ENCODE measurements around the gene CXCL1. TPM values are rescaled to one million over a fixed set of nuclear protein-coding genes. Genes with fewer than 3 reads are reported as not detected.

The CXCL1 gene
- polyA plus RNA-seq, 3 donors = 0.27 to 0.89 (median 0.55) TPM

GRCh38 chr4:73848183-73848777 is 20.9 kb upstream of the CXCL1 start:
- DNase-seq (ENCODE audit: extremely low read depth in 1 of 11, low read depth in 9 of 11, low spot score in 4 of 11) = no peak

GRCh38 chr4:73850261-73850970 is 18.8 kb upstream of the CXCL1 start:
- no peak for DNase-seq (ENCODE audit: extremely low read depth in 1 of 11, low read depth in 9 of 11, low spot score in 4 of 11)

- no peak for DNase-seq (ENCODE audit: extremely low read depth in 1 of 11, low read depth in 9 of 11, low spot score in 4 of 11)
Observed at GRCh38 chr4:73851293-73851692, 17.9 kb upstream of the CXCL1 start.

- no peak for DNase-seq (ENCODE audit: extremely low read depth in 1 of 11, low read depth in 9 of 11, low spot score in 4 of 11)
Observed at GRCh38 chr4:73852771-73853170, 16.4 kb upstream of the CXCL1 start.

GRCh38 chr4:73853246-73853704 is 15.9 kb upstream of the CXCL1 start, which contains the start of gene PF4V1:
Gene PF4V1, plus strand, starts transcription at chr4:73853296. Its CDS starts 67 bp downstream, at chr4:73853363.
- DNase-seq (ENCODE audit: extremely low read depth in 1 of 11, low read depth in 9 of 11, low spot score in 4 of 11) = no peak

- no peak for DNase-seq (ENCODE audit: extremely low read depth in 1 of 11, low read depth in 9 of 11, low spot score in 4 of 11)
Observed at GRCh38 chr4:73853718-73854473, 15.3 kb upstream of the CXCL1 start.

GRCh38 chr4:73855406-73855805 is 13.8 kb upstream of the CXCL1 start:
- no peak for DNase-seq (ENCODE audit: extremely low read depth in 1 of 11, low read depth in 9 of 11, low spot score in 4 of 11)

GRCh38 chr4:73856518-73856917 is 12.7 kb upstream of the CXCL1 start:
- DNase-seq (ENCODE audit: extremely low read depth in 1 of 11, low read depth in 9 of 11, low spot score in 4 of 11) = no peak

GRCh38 chr4:73859614-73860088 is 9.5 kb upstream of the CXCL1 start:
- peak in 2 of 11 donors; percentile 15 to 43 for DNase-seq (ENCODE audit: extremely low read depth in 1 of 11, low read depth in 9 of 11, low spot score in 4 of 11)

- no peak for DNase-seq (ENCODE audit: extremely low read depth in 1 of 11, low read depth in 9 of 11, low spot score in 4 of 11)
Observed at GRCh38 chr4:73860181-73860580, 9.0 kb upstream of the CXCL1 start.

GRCh38 chr4:73860917-73861316 is 8.3 kb upstream of the CXCL1 start:
- DNase-seq (ENCODE audit: extremely low read depth in 1 of 11, low read depth in 9 of 11, low spot score in 4 of 11) = no peak

- no peak for DNase-seq (ENCODE audit: extremely low read depth in 1 of 11, low read depth in 9 of 11, low spot score in 4 of 11)
Observed at GRCh38 chr4:73862322-73862721, 6.9 kb upstream of the CXCL1 start.

GRCh38 chr4:73864365-73864764 is 4.8 kb upstream of the CXCL1 start:
- no peak for DNase-seq (ENCODE audit: extremely low read depth in 1 of 11, low read depth in 9 of 11, low spot score in 4 of 11)

- no peak for DNase-seq (ENCODE audit: extremely low read depth in 1 of 11, low read depth in 9 of 11, low spot score in 4 of 11)
Observed at GRCh38 chr4:73864961-73865360, 4.2 kb upstream of the CXCL1 start.

- DNase-seq (ENCODE audit: extremely low read depth in 1 of 11, low read depth in 9 of 11, low spot score in 4 of 11) = no peak
Observed at GRCh38 chr4:73865431-73866096, 3.6 kb upstream of the CXCL1 start.

- DNase-seq (ENCODE audit: extremely low read depth in 1 of 11, low read depth in 9 of 11, low spot score in 4 of 11) = no peak
Observed at GRCh38 chr4:73866246-73866645, 2.9 kb upstream of the CXCL1 start.

GRCh38 chr4:73867783-73868182 is 1.4 kb upstream of the CXCL1 start:
- no peak for DNase-seq (ENCODE audit: extremely low read depth in 1 of 11, low read depth in 9 of 11, low spot score in 4 of 11)

- no peak for DNase-seq (ENCODE audit: extremely low read depth in 1 of 11, low read depth in 9 of 11, low spot score in 4 of 11)
Observed at GRCh38 chr4:73868206-73869129, 725 bp upstream of the CXCL1 start.
